Measurements from ENCODE around the gene SMTN.
"Not testable (repeated sequence)": the region's sequence is repeated elsewhere in the genome, so short reads cannot be mapped to it uniquely, and the experiment has no call there.

Gene SMTN

GRCh38 chr22:31080848-31081649 lies at the start of gene SMTN:
TSS of gene SMTN (plus strand) at chr22:31081318. CDS start at chr22:31083259, 1,941 bp downstream.
- DNase-seq (ENCODE audit: low read depth), result peak; percentile 83

GRCh38 chr22:31036671-31037550 lies 44.2 kb upstream of the SMTN start:
- peak; percentile 81 for DNase-seq (ENCODE audit: low read depth)

DNA sequence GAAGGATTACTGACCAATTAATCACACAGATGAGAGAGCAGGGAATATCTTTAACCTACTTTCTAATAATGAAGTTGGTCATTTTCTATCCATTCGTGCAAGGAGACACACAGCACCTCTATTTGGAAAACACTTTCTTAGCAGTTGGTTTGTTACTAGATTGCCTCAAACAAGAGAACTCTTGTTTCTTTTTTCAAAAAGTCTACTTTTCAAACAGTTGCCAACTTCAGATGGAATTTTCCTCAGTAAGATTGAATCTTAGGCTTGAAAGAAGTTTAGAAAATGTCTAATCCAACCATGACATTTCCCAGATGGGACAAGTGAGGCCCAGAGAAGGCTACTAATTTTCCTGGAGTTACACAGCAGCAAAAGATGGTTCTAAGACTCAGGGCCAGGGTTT lies 42.4 kb upstream of the SMTN start:
- no peak for DNase-seq (ENCODE audit: low read depth)

DNA sequence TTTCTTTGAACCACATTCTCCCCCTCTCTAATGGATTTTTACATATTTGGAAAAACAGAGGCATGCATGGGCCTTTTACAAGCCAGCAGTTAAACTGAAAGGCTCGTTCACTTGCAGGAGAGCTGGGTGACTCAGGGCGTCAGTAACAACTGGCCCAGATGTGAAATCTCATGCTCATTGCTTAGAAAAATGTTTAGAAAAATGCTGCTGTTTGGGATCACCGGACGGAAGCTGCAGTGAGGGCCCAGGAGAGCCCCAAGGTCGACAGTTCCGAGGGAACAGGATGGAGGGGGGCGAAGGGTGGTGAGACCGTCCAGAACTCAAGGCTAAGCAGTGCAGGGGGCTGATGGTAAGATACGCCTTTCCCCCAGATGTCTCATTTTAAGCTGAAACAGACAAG lies 41.7 kb upstream of the SMTN start:
- peak; percentile 68 for DNase-seq (ENCODE audit: low read depth)

- no peak for DNase-seq (ENCODE audit: low read depth)
Observed at GRCh38 chr22:31040542-31041398, 40.3 kb upstream of the SMTN start.

DNA sequence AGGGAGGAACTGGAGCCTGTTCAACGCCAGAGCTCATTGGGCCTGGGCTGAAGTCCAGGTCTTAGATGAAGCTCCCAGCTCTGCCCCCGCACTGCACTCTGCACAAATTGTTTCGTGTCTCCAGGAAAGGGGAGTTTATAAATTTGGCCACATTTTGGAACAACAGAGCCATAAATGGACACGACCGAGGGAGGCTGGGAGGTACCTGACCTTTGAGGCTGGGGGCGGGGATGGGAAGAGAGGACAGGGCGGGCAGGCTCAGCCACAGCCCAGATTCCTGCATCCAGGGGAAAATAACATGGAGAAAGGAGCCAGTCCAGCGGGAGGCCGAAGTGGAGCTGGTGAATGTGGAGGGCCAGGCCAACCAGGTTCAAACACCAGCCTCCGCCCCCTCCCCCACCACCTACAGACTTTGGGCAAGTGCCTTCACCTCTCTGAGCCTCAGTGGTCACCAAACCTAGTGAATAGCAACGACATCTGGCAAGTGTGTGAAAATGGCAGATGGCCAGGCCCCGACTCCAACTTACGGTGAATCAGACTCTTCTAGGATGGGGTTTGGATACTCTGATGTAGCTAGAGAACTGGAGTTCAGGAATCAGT lies 36.8 kb upstream of the SMTN start:
- DNase-seq (ENCODE audit: low read depth), result no peak

DNA sequence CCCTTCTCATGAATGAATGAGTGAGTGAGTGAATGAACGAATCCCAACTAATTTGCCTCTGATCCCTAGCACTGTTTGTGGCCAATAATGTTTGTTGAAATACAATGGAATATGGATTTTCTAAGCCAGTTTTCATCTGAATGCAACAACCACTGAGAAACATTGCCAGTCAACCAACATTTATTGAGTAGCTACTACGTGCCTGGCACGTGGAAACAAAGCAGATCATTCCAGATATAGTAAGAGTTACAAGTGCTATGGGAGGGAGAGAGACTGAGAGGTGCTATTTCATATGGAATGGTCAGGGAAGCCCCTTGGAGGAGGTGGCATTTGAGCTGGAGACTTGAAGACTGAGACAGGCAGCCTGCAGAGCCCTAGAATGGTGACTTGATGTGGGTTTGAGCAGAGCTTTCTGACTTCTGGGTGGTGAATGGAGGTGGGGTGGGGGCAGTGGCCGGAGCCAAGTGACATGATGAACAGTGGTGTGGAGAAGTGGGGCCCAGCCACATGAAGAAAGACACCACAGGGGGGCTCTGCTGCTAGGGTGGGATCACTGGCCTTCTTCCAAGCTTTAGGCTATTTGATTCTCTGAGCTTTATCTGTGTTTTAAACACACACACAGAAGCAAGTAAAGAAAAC lies 35.1 kb upstream of the SMTN start:
- DNase-seq (ENCODE audit: low read depth), result no peak

DNA sequence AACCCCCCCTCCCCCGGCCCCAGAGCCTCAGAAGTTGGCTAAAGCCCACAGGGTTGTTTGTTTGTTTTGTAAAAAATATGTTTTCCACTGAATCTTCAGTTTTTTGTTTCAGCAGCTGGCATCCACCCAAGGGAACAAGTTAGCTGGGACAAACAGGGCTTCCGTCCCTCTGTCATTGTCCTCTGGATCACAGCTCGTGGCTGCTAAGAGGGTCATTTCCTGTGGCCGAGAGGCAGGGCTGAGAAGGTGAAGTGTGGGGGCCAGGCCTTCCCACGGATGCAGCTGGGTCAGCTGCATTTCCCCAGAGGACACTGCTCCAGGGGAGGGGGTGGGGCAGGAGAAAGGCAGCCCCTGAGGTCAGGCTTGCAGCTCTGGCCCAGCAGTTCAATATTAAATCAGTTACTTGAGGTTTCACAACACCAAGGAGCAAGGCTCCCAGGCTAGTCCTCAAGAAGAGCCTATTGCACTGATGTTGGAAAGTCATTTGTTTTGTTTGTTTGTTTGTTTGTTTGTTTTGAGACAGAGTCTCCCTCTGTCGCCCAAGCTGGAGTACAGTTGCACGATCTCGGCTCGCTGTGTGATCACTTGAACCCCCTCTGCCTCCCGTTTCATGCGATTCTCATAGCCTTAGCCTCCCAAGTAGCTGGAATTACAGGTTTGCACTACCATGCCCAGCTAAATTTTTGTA lies 34.4 kb upstream of the SMTN start:
- DNase-seq (ENCODE audit: low read depth), result peak; percentile 47

DNA sequence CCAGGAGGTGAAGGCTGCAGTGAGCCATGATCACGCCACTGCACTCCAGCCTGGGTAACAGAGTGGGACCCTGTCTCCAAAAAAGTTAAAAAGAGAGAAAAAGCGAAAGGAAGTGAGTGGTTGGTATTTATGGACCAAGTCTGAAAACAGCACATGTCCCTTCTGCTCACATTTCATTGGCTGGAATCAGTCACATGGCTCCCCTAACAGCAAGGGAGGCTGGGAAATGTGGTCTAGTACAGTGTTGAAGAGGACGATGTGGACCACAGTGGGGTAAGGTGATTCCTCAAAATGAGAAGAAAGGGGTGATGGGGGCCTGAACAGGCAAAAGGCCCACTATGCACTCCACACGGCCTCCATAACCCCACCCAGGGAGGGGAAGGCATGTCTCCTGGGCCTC lies 32.5 kb upstream of the SMTN start:
- no peak for DNase-seq (ENCODE audit: low read depth)

DNA sequence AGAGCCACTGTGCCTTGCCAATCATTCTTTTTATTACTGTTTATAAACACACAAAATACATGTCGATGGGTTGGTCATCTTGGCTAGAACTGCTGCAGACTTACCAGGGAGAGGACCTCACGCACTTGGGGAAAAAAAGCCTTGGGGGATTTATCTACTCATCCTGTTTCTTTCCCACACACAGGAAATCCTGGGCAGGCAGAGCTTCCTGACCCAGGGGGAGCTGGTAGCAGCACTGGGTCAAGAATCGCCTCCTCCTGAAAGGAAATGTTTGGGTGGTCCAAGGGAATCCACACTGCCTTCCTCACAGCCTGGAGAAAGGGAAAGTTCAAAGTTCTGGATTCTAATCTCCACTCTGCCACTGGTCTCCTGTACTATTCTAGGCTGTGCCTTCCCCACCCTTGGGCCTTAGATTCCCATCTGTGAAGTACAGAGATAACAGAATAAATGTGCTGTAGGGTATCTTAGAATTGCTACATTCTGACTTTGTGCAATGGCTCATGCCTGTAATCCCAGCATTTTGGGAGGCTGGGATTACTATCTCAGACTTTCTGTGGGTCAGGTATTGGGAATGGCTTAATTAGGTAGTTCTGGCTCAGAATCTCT lies 31.2 kb upstream of the SMTN start:
- DNase-seq (ENCODE audit: low read depth), result no peak

DNA sequence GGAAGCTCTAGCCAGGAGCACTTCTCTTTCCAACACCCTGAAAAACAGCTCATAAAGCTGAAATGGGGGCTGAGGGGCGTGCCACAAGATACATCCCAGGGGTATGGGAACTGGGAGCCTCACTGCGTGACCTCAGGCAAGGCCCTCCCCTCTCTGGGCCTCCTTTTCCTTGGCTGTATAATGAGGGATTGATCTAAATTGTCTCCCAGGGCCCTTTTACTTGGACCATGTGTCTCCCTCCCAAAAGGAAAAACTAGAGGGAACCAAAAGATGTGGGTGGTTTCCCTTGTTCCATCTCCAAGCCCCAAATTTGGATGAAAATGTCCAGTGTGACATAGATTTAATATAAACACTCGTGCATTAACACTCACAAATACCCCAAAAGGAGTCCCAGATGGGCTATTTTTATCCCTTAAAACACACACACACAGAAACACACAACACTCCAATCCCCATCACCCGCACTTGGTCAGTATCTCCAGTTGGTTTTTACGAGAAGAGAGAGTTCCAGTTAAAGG lies 25.9 kb upstream of the SMTN start:
- no peak for DNase-seq (ENCODE audit: low read depth)

DNA sequence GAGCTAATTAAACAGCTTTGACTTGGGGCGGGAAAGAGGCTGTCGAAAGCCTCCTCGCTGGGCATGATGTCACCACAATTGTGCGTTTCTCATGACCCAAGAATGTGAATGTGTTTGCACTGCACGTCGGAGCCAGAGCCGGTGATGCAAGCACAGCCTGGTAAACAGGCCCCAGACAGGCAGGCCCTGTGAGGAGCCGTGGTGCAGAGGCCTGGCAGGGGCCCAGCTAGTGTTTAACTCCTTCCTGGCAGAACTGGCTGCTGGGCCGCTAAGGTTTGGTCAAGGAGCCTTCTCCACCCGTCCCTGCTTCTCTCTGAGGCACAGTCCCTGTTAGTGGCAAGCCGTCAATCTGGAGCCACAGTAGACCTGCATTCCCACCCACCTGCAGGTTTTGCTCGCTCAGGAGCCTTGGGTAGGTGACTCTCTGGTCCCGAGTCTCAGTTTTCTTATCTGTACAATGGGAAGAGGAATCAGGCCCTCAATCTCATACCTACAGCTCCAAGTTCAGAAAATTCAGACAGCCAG lies 25.4 kb upstream of the SMTN start:
- DNase-seq (ENCODE audit: low read depth), result peak; percentile 95

- DNase-seq (ENCODE audit: low read depth), result no peak
Observed at GRCh38 chr22:31056986-31057599, 24.0 kb upstream of the SMTN start.

GRCh38 chr22:31059663-31060062 lies 21.5 kb upstream of the SMTN start:
- not testable (repeated sequence) for DNase-seq (ENCODE audit: low read depth)

GRCh38 chr22:31062566-31063230 lies 18.4 kb upstream of the SMTN start:
- no peak for DNase-seq (ENCODE audit: low read depth)

- DNase-seq (ENCODE audit: low read depth), result no peak
Observed at GRCh38 chr22:31064369-31064768, 16.7 kb upstream of the SMTN start.

DNA sequence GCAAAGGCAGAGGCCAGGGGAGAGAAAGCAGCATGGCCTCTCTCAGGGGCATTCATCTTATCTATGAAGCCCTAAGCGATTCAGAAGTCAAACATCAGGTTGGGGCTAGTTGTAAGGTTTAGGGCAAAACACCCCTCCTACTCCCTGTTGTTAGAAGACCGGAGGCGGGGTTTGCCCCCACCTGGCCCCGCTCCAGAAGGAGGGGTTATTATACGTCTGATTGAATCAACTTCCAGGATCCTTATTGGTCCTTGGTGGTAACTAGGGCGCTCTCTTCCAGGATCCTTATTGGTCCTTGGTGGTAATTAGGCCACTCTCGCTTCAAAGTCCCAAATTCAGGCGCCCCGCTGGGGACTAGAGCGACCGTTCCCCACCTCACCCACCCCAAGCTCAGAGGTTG lies 12.1 kb upstream of the SMTN start:
- no peak for DNase-seq (ENCODE audit: low read depth)

DNA sequence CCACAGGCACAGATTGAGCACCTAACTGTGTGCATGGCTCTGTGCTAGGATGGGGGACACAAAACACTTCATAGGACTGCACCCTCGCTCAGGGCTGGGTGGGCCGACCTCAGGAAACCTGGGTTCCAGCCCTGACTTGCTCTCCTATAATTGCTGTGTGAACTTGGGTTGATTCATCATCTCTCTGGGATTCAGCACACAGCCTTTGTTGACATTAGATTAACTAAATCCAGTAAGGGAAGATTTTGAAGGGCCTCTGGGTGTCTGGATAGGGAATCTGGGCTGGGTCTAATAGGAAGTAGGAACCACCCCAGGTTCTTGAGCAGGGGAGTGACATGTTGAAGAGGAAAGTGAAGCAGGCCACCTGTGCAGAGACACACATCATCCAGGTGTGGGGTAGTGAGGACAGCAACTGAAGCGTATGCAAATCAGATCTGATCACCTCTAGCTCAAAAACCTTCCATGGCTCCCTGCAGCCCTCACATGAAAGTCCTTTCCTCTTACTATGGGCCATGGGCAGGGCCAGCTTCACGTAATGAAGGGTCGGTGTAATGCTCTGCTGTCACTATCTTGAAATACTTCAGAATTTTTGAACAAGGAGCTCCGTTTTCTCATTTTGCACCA lies 11.3 kb upstream of the SMTN start:
- DNase-seq (ENCODE audit: low read depth), result not testable (repeated sequence)
